Camera-type eye (tissue), 1 donor: ENCODE measurements around the gene ANKRD9. TPM values are rescaled to one million over a fixed set of nuclear protein-coding genes. Genes with fewer than 3 reads are reported as not detected.

Source experiments
- total RNA-seq: library from RNA; depleted of rRNA; stranded (reverse); fragments of >200 nt; gene quantifications from one replicate; pipeline ENCODE4 v1.2.3, GENCODE V29; 2014

ANKRD9 gene, protein sequence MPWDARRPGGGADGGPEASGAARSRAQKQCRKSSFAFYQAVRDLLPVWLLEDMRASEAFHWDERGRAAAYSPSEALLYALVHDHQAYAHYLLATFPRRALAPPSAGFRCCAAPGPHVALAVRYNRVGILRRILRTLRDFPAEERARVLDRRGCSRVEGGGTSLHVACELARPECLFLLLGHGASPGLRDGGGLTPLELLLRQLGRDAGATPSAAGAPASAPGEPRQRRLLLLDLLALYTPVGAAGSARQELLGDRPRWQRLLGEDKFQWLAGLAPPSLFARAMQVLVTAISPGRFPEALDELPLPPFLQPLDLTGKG
- 8.1 TPM for total RNA-seq

DNA sequence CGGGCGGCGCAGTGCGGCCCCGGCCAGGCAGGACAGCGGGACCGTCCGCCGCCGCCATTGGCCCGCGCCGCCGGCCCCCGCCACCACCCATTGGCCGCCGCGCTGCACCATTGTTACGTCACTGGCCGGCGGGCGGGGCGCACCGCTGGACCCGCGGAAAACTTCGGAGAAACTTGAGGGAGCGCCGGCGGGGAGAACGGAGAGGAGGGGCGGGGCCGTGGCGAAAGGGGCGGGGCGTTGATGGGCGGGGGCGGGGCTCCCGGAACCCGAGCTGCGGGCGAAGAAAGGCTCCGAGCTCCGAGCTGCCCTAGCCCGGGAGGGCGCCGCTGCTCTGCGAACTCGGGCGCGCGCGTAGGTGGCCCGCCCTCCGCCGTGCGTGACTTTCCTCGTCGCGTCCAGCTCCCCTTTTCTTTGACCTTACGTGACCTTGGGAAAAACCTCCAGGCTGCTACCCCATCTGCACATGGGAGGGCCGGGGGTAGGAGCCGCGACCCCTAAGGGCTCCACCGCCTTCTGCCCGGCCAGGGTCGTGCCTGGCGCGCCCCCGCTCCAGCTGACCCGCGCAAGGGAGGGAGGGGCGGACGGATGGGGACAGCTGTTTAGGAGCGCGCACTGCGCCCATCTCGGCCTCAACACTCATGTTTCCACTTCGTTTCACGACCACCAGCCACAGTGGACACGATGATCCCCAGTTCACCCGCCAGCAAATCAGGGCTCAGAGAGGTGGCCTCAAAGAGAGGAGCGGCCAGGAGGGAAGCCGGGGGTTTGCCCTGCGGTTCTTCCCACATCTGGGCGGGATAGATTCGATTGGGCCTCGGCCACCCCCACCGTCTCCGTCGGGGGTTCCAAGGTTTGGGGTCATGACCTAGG, at the start of gene ANKRD9:
Gene ANKRD9, minus strand, starts transcription at position 31 of the 870 bp plus-strand sequence. CDS start 1,887 bp downstream, outside the sequence.

Other genes starting within 250 kb of the ANKRD9 start
- 70.4 TPM for gene MOK, start 204.6 kb downstream of the ANKRD9 start, total RNA-seq
- 13.2 TPM for gene ZNF839, start 190.0 kb downstream of the ANKRD9 start, total RNA-seq
- 33.4 TPM for gene CINP, start 146.9 kb downstream of the ANKRD9 start, total RNA-seq
- 32.9 TPM for gene TECPR2, start 146.8 kb downstream of the ANKRD9 start, total RNA-seq
- gene RCOR1, start 82.9 kb upstream of the ANKRD9 start, total RNA-seq = 23.3 TPM